KOPT-K1 (cell line): ENCODE data around the gene KIN.
"Not testable (repeated sequence)": the region's sequence is repeated elsewhere in the genome, so short reads cannot be mapped to it uniquely, and the experiment has no call there.

ENCODE experiments used
- H3K27ac ChIP-seq: fragments of 200-600 bp; sonication (generic); 2 replicates; pipeline ENCODE4 v1.5.1; 2016; ENCODE audit warnings: antibody characterized with exemption, mild to moderate bottlenecking, low read depth, low read length; ENCODE audit not compliant: poor library complexity, severe bottlenecking
- H3K36me3 ChIP-seq: fragments of 200-600 bp; sonication (generic); 2 replicates; pipeline ENCODE4 v1.5.1; 2017; ENCODE audit warnings: antibody characterized with exemption, mild to moderate bottlenecking, low read length, moderate library complexity; ENCODE audit not compliant: insufficient read depth
- H3K9me3 ChIP-seq: fragments of 200-600 bp; sonication (generic); 2 replicates; pipeline ENCODE4 v1.5.1; 2017; ENCODE audit warnings: antibody characterized with exemption, low read length, mild to moderate bottlenecking; ENCODE audit not compliant: insufficient read depth, poor library complexity, severe bottlenecking

KIN gene

DNA sequence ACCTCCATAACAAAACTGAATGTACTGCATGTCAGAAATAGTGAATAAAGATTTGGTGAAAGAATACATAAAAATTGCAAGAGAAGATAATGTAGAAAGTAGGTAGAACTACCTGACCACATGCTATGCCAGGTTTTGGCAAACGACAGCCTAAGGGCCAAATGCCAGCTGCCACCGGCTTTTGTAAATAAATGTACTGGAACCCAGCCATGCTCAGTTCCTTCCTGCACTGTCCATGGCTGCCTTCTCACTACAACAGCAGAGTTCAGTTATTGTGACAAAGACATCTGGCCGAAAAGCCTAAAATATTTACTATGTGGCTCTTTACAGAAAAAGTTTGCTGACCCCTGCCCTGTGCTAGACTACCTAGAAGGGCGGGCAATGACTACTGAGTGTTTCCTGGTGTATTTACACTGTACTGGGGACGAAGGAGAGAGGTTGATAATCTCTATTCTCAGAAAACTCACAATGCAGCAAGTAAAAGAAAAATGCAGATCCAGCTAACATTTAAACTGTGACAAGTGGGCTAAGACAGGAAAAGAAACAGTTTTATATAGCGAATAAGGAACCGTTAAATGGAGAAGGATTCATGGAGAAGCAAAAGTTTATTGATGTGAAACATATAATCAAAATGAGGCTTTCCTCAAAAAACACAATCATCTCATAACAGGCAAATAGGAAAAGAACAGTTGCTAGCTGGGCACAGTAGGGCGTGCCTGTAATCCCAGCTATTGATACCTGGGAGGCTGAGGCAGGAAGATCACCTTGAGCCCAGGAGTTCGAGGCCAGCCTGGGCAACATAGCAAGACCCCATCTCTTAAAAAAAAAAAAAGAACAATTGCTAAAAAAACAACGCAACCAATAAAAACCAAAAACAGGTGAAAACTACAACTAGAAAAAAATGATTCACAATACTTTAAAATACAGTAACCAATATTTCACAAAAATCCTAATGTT lies 13.7 kb downstream of the KIN start:
- peaks cover 97% of the 10 kb centered on the region for H3K36me3 ChIP-seq
- H3K27ac ChIP-seq = no peak overlapping the region
- no peaks in the 10 kb centered on the region for H3K9me3 ChIP-seq

DNA sequence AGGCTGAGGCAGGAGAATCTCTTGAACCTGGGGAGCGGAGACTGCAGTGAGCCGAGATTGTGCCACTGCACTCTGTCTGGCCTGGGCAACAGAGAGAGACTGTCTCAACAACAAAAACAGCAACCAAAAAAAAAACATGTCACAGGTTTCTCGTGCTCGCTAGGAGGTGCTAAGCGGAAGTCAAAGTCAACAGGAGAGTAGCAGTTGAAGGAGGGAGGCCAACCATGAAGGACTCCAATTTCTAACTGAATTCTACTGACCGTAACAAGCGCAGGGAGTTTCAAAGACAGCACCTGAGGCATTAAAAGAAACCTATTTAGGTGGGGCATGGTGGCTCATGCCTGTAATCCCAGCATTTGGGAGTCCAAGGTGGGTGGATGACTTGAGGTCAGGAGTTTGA lies 19.4 kb downstream of the KIN start:
- Histone ChIP-seq H3K36me3 (peaks cover 97% of the 10 kb centered on the region), H3K27ac (no peak overlapping the region), H3K9me3 (no peaks in the 10 kb centered on the region)

DNA sequence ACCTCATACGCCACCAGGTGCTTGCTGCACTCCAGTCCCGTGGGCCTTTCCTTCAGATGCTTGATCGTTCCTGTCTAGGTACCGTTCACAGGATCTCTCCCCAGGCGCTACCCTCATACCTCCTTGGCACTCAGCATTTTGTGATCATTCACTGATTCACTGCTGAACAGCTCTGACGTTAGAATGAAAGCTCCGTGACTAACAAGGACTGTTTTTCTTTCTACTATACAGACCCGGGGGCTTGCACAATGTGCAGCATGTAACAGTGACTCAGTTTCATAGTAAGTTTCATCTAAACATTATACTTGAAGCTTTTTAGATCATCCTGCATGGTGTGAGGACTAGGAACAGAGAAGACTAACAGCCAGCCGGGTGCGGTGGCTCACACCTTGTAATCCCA lies 20.6 kb downstream of the KIN start:
- Histone ChIP-seq H3K9me3 (no peaks in the 10 kb centered on the region), H3K27ac (no peak overlapping the region), H3K36me3 (peaks cover 99% of the 10 kb centered on the region)

DNA sequence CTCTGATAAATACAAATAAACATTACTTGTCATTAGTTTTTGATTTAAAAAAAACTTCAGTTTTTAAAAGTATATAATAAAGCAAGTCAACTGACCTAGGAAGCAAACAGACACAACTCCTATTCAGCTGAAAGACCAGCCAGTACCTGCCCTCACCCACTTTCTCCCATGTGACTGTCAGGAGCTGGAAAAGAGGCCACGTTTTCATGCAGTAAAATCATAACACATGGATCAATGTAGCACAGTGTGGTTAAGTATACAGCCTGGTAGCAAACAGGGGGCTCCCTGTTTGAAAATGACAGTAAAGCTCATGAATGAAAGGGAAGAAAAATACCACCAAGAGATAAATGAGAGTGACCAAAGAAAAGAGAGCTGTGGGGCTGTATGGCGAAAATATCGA lies 21.6 kb downstream of the KIN start:
- Histone ChIP-seq H3K36me3 (peaks cover 100% of the 10 kb centered on the region), H3K9me3 (no peaks in the 10 kb centered on the region), H3K27ac (no peak overlapping the region)

DNA sequence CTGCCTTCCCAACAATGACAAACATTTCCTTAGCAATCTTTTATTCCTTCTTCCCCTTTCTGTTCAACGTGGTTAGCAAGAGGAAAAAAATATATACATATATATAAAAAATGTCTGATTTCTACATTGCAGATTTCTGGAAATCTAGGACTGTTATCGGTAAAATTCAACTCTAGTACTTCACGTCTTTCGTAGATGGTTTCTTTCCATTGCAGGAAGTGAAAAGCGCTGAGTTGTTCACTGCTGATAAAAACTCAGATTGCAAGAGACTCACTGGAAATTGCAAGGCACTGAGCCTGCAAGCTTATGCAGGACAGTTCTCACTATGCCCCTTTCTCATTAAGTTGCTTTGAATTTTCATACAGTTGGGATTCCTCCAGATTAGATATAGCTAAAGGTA lies 23.9 kb downstream of the KIN start:
- Histone ChIP-seq H3K27ac (no peak overlapping the region), H3K9me3 (no peaks in the 10 kb centered on the region)

DNA sequence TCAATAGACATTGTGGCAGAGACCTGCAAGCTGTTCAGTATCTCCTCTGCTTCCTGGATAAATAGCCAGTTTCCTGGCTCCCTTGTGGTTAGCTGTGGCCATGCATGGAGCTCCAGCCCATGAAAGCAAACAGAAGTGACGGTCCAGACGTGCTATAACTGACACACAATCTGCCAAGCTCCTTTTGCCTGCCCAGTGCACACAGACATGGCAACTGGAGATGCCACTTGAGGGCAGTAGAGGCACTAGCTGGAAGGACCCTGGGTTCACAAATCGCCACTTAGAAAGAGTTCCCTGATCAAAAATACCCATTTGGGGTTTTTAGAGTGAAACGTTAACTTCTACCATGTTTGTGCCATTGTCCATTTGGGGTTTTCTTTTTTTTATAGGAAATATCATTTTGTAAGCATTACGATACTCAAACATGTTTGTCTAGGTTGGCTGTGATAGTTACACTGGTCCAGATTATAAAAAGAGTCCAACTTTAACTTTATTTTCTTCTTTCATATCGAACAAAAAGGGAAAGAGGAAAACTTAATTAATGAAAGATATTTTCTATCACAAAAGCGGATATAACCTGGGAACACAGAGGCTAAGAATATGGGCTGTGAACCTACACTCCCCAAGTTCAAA lies 31.3 kb downstream of the KIN start:
- Histone ChIP-seq H3K27ac (no peak overlapping the region), H3K9me3 (no peaks in the 10 kb centered on the region), H3K36me3 (peaks cover 85% of the 10 kb centered on the region)

More for the DNA sequence above, 23.9 kb downstream of the KIN start:
- peaks cover 95% of the 10 kb centered on the region for H3K36me3 ChIP-seq

DNA sequence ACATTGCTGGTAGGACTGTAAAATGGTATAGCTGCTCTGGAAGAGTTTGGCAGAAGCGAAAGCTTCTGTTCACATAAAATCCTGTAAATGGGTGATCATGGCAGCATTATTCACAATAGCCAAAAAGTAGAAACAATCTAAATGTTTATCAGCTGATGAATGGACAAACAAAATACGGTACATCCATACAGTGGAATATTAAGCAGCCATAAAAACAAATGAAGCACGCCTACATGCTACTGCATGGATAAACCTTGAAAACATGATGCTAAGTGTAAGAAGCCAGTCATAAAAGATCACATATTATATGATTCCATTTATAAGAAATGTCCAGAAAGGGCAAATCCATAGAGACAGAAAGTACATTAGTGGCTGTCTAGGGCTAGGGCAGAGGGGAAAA lies 32.7 kb downstream of the KIN start:
- Histone ChIP-seq H3K27ac (no peak overlapping the region), H3K36me3 (peaks cover 86% of the 10 kb centered on the region), H3K9me3 (no peaks in the 10 kb centered on the region)

DNA sequence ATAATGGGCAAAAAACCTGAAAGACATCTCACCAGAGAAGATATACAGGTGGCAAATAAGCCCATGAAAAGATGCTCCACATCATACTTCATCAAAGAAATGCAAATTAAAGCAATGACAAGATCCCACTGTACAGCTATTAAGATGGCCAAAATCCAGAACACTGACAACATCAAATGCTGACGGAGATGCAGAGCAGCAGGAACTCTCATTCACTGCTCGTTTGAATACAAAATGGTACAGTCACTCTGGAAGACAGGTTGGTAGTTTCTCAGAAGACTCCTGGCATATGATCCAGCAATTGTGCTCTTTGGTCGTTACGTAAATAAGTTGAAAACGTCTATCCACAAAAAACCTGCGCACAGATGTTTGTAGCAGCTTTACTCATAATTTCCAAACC lies 35.5 kb downstream of the KIN start:
- Histone ChIP-seq H3K27ac (no peak overlapping the region), H3K36me3 (peaks cover 60% of the 10 kb centered on the region), H3K9me3 (no peaks in the 10 kb centered on the region)

DNA sequence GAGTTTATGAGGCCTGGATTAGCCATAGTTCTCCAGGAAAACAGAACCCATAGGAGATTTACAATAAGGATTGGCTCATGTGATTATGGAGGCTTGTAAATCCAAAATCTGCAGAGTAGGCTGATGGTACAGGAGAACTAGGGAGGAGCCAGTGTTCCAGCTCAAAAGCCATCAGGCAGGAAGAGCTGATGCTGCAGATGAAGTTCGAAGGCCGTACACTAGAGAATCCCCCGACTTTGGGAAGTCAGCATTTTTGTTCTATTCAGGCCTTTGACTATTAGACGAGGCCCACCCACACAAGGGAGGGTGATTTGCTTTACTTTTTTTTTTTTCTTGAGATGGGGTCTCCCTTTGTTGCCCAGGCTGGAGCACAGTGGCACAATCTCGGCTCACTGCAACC lies 37.6 kb downstream of the KIN start:
- Histone ChIP-seq H3K36me3 (peaks cover 44% of the 10 kb centered on the region), H3K9me3 (no peaks in the 10 kb centered on the region), H3K27ac (no peak overlapping the region)

DNA sequence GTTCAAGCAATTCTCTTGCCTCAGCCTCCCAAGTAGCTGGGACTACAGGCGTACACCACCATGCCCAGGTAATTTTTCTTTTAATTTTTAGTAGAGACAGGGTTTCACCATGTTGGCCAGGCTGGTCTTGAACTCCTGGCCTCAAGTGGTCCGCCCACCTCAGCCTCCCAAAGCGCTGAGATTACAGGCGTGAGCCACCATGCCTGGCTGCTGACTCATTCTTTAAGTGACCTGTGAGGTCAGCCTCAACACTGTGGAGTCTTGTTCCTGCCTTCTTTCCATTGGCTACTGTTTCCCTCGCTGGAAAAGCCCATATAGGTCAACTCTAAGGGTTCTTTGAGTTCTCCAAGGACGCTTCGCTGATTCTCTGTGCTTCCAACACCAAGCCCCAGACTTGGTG lies 39.2 kb downstream of the KIN start:
- not testable (repeated sequence) for H3K9me3 ChIP-seq, H3K27ac ChIP-seq
- peaks cover 29% of the 10 kb centered on the region for H3K36me3 ChIP-seq

DNA sequence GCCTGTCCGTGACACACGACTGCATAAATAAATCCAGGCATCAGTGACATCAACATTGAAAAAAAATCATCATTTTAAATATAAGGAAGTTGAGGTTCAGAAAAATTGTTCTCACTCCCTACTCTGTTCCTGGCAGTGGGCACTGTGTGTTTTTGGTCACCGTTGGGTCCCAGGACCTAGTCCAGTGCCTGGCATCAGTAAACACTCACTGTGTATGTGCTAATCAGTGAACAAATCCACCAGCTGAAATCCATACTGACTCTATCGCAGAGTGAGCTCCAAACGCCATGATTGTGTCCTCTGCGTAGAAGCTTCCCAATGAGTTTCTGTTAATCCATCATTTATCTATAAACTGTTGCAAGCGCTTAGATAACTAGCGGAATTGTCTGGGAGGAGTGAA lies 43.5 kb downstream of the KIN start:
- Histone ChIP-seq H3K9me3 (no peaks in the 10 kb centered on the region), H3K36me3 (no peaks in the 10 kb centered on the region), H3K27ac (no peak overlapping the region)

DNA sequence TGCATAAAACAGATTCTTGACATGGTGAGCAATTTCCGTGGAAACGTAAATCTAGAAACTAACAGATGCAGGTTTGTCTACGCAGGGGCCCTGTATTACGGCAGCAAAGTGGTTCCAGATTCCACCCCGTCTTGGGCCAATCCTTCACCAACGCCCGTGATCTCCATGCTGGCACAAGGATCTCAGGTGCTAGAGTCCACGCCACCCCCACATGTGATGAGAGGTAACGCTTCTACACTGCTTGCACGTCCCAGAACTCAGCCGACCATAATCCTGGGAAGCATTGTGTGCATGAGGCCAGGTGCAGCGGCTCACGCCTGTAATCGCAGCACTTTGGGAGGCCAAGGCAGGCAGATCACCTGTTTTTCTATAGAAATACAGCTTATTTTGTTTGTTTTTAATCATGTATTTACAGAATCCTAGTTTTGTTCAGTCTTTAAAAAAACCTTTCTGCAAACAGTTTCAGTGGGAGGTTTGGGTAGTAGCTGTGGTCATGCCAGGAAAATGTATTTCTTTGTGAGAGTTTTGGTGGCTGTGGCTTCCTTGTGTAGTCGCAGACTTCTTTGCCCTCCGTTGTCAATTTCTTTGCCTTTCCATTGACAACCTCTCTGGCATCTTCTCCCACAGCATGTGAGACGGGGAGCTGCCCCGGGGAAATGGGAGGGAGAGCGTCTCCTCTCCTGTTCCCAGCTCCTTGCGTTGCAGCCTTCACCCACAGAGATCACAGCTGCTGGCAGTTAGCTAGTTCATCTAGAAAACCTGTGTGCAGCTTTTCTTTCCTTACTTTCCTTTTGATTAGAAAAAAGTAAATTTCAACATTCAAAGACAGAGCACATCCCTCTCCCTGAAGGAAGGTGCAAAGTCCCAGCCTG lies 49.0 kb downstream of the KIN start:
- Histone ChIP-seq H3K36me3 (no peaks in the 10 kb centered on the region), H3K27ac (no peak overlapping the region), H3K9me3 (no peaks in the 10 kb centered on the region)

DNA sequence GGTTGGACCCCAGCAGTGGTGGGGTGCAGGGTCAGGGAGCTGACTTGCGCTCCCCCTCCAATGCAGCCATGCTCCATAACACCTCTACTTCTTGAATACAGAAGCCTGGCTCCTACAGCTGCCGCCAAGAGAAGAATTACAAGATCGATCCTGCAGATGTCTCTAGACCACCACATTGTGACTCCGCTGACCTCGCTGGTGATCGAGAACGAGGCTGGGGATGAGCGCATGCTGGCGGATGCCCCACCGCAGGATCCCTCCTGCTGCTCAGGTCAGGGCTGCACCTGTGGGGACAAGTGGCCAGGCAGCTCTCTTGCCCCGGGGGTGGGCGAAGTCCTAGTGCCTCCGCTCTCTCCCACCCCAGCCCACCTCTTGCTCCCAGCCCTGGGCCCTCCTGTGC lies 53.0 kb downstream of the KIN start:
- Histone ChIP-seq H3K27ac (no peak overlapping the region), H3K9me3 (no peaks in the 10 kb centered on the region), H3K36me3 (no peaks in the 10 kb centered on the region)

DNA sequence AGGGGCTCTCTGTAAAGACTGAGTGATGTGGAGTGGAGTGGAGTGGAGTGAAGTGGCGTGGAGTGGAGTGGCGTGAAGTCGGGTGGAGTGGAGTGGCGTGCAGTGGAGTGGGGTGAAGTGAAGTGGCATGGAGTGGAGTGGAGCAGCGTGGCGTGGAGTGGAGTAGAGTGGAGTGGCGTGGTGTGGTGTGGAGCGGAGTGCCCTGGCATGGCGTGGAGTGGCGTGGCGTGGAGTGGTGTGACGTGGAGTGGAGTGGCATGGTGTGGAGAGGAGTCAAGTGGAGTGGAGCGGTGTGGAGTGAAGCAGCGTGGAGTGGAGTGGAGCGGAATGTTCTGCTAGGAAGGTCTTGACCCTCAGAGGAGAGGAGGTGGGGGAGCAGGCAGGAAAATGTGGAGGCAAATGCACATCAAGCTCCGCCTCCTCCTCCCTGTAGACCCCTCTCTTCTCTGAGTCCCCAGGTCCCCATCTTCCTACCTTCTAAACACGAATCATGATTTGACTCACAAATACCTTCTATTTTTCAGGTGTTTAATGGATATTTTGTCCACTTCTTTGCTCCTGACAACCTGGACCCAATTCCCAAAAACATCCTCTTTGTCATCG lies 64.8 kb downstream of the KIN start:
- Histone ChIP-seq H3K9me3 (no peaks in the 10 kb centered on the region), H3K36me3 (no peaks in the 10 kb centered on the region), H3K27ac (no peak overlapping the region)

DNA sequence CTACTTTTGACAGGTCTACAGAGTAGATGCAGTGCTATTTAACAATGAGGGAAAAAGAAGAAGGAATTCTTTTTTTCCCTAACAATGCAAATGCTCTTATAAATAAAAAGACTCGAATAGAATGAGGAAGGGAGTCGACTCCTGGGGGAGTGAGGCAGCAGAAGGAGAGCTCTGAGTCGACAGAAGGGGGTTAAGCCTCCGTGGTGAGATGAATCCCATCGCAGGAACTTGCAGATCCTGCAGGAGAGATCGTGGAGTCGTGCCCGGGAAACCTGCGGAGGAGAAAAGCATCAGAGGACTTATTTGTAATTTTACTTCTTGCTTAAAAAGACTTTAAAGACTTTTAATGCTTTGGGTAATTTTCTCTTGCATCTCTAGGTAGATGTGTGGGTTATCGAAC lies 67.3 kb downstream of the KIN start:
- H3K36me3 ChIP-seq = no peaks in the 10 kb centered on the region

More for the DNA sequence above, 67.3 kb downstream of the KIN start:
- Histone ChIP-seq H3K27ac (no peak overlapping the region), H3K9me3 (no peaks in the 10 kb centered on the region)
